HepG2 (cell line): ENCODE data around the gene FAM20A. TPM values are rescaled to one million over a fixed set of nuclear protein-coding genes. Genes with fewer than 3 reads are reported as not detected.

ENCODE experiments used
- ATAD3A ChIP-seq: sonication (generic); formaldehyde crosslinking; IDR thresholded peaks from 2 replicates; pipeline ENCODE4 v1.4.0; 2020; ENCODE audit warnings: missing genetic modification reagents
- ELF1 ChIP-seq: sonication (generic); formaldehyde crosslinking; IDR thresholded peaks from 2 replicates; pipeline ENCODE4 v1.4.0; 2020; ENCODE audit warnings: missing genetic modification reagents
- FOXP1 ChIP-seq, 2 experiments: fragments of 450-650 bp in 1 of 2; IDR thresholded peaks; 2 replicates each; pipeline ENCODE4 v1.6.1; 2017 to 2018; ENCODE audit warnings: antibody characterized with exemption in 1 of 2
- HNF4G ChIP-seq, 2 experiments: sonication (generic) in 1 of 2; formaldehyde crosslinking in 1 of 2; IDR thresholded peaks; 2 replicates each; pipeline versions ENCODE4 v1.4.0 to v1.6.1; 2011 to 2020; ENCODE audit warnings: borderline replicate concordance in 2 of 2, low read depth in 2 of 2, mild to moderate bottlenecking in 2 of 2, low read length in 1 of 2, missing genetic modification reagents in 1 of 2, moderate library complexity in 1 of 2
- KLF15 ChIP-seq: sonication (generic); formaldehyde crosslinking; IDR thresholded peaks from 2 replicates; pipeline ENCODE4 v1.8.1; 2023; ENCODE audit warnings: borderline replicate concordance, mild to moderate bottlenecking, inconsistent platforms, missing genetic modification reagents, mixed read lengths
- KLF16 ChIP-seq, 2 experiments: sonication (generic) in 1 of 2; formaldehyde crosslinking in 1 of 2; IDR thresholded peaks; 2 replicates each; pipeline versions ENCODE4 v1.6.1 to v1.8.0; 2016 to 2023; ENCODE audit warnings: missing genetic modification reagents in 2 of 2, missing compliant biosample characterization in 1 of 2
- NFRKB ChIP-seq: fragments of 450-650 bp; IDR thresholded peaks from 2 replicates; pipeline ENCODE4 v1.6.1; 2017
- PLRG1 ChIP-seq: fragments of 450-650 bp; conservative IDR thresholded peaks from 2 replicates; pipeline ENCODE4 v1.6.1; 2016
- SMARCC2 ChIP-seq: fragments of 450-650 bp; IDR thresholded peaks from 2 replicates; pipeline ENCODE4 v1.6.1; 2017; ENCODE audit warnings: antibody characterized with exemption, mild to moderate bottlenecking
- TBP ChIP-seq: sonication (generic); formaldehyde crosslinking; IDR thresholded peaks from 2 replicates; pipeline ENCODE4 v1.5.0; 2020; ENCODE audit warnings: missing genetic modification reagents
- YEATS4 ChIP-seq: sonication (generic); formaldehyde crosslinking; IDR thresholded peaks from 2 replicates; pipeline ENCODE4 v1.4.0; 2020; ENCODE audit warnings: missing genetic modification reagents, borderline replicate concordance
- ZNF235 ChIP-seq: sonication (generic); formaldehyde crosslinking; IDR thresholded peaks from 2 replicates; pipeline ENCODE4 v1.8.1; 2023; ENCODE audit warnings: mild to moderate bottlenecking, missing genetic modification reagents, borderline replicate concordance
- ZNF326 ChIP-seq: sonication (generic); formaldehyde crosslinking; IDR thresholded peaks from 2 replicates; pipeline ENCODE4 v1.4.0; 2020; ENCODE audit warnings: missing genetic modification reagents, borderline replicate concordance
- ZNF660 ChIP-seq: sonication (generic); formaldehyde crosslinking; IDR thresholded peaks from 2 replicates; pipeline ENCODE4 v1.5.1; 2020; ENCODE audit warnings: mild to moderate bottlenecking, low read depth, missing genetic modification reagents, borderline replicate concordance
- polyA plus RNA-seq, 8 experiments: library from polyadenylated mRNA; depleted of rRNA in 3 of 8; stranded (reverse) in 7 of 8; unstranded in 1 of 8; fragments of >200 nt; fragmentation: Illumina TruSeq in 4 of 8; extraction: Trizol in 4 of 8; gene quantifications; 2 replicates each; pipeline versions ENCODE4 v1.2.1 to v1.2.3, GENCODE V29; 2011 to 2016; ENCODE audit warnings: low read depth in 4 of 8, missing spikeins in 1 of 8, mixed read lengths in 1 of 8; ENCODE audit not compliant: insufficient read depth in 1 of 8
- total RNA-seq, 5 experiments: library from RNA; depleted of rRNA; stranded (reverse); fragments of >200 nt; fragmentation: Illumina TruSeq; extraction: Trizol; gene quantifications; 2 replicates each; pipeline ENCODE4 v1.2.3, GENCODE V29; 2016; ENCODE audit warnings: low read depth in 1 of 5
- TF ChIP-seq, protein P1 (sequence below): sonication (generic); formaldehyde crosslinking; IDR thresholded peaks from 2 replicates; pipeline ENCODE4 v1.5.1; 2020; ENCODE audit warnings: mild to moderate bottlenecking, missing genetic modification reagents, moderate library complexity
- TF ChIP-seq, protein P2 (sequence below): sonication (generic); formaldehyde crosslinking; IDR thresholded peaks from 2 replicates; pipeline ENCODE4 v1.5.1; 2020; ENCODE audit warnings: missing genetic modification reagents, mild to moderate bottlenecking, borderline replicate concordance
- TF ChIP-seq, protein P3 (sequence below): sonication (generic); formaldehyde crosslinking; IDR thresholded peaks from 2 replicates; pipeline ENCODE4 v1.5.0; 2020; ENCODE audit warnings: missing genetic modification reagents
- TF ChIP-seq, protein P4 (sequence below): sonication (generic); formaldehyde crosslinking; IDR thresholded peaks from 2 replicates; pipeline ENCODE4 v1.5.0; 2020; ENCODE audit warnings: missing genetic modification reagents
- TF ChIP-seq, protein P5 (sequence below): sonication (generic); formaldehyde crosslinking; IDR thresholded peaks from 2 replicates; pipeline ENCODE4 v1.5.1; 2020; ENCODE audit warnings: mild to moderate bottlenecking, missing genetic modification reagents

FAM20A gene
- total and polyA plus RNA-seq, 2 of the 13 experiments (the other 11 are each of a cell fraction or from before 2014, with no cell fraction given) = 9.3 to 20.7 TPM

DNA sequence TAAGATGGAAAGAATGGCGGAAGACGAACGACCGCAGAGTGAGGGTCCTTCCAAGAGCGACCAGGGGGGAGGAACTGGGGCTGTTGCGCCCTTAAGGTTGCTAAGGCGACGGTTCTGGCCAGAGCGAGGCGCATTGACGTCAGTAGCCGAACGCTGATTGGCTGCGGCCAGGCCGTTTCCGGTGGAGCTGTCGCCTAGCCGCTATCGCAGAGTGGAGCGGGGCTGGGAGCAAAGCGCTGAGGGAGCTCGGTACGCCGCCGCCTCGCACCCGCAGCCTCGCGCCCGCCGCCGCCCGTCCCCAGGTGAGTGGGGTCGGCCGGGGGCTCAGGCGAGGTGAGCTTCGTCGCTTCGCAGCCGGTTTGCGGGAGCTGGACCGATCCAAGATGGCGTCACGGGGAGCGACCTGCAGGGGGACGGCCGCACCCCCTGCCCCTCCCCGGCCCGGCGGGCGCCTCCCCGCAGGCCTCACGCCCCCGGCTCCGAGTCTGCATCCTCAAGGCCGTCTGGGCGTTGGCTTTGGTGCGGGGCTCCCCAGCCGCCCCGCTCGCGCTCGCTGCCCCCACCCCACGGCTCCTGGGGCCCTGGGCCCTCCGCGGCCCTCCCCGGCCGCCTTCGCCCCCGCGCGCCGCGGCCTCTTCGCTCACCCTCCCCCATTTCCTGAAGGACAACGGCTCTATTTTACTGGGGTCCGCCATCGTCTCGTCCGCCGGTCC, 88.8 kb downstream of the FAM20A start, which contains the start of gene PRKAR1A (continued):
- TF ChIP-seq SMARCC2 (no peak), FOXP1 (IDR thresholded peaks at IDR 0.05) (no peak), FOXP1 (CRISPR knock-in tag; IDR thresholded peaks at IDR 0.05) (no peak), TBP (CRISPR knock-in tag) (no peak), PLRG1 (no peak), ELF1 (CRISPR knock-in tag) (peak; percentile 67; the same call in 1 of the 2 replicates), ZNF235 (no peak), YEATS4 (CRISPR knock-in tag) (peak; percentile 98), HNF4G (IDR thresholded peaks at IDR 0.05; ENCODE audit: borderline replicate concordance, low read depth, low read length) (peak; percentile 27; the same call in 1 of the 2 replicates), HNF4G (CRISPR knock-in tag; IDR thresholded peaks at IDR 0.05; ENCODE audit: borderline replicate concordance, low read depth) (no peak), ZNF326 (no peak), NFRKB (no peak), ZNF660 (CRISPR knock-in tag) (no peak), ATAD3A (peak; percentile 42; the same call in 1 of the 2 replicates), KLF16 (CRISPR knock-in tag; IDR thresholded peaks at IDR 0.05) (no peak; a peak in 1 of 4 replicates), KLF15 (CRISPR knock-in tag) (no peak)
- TF ChIP-seq, protein P1, sequence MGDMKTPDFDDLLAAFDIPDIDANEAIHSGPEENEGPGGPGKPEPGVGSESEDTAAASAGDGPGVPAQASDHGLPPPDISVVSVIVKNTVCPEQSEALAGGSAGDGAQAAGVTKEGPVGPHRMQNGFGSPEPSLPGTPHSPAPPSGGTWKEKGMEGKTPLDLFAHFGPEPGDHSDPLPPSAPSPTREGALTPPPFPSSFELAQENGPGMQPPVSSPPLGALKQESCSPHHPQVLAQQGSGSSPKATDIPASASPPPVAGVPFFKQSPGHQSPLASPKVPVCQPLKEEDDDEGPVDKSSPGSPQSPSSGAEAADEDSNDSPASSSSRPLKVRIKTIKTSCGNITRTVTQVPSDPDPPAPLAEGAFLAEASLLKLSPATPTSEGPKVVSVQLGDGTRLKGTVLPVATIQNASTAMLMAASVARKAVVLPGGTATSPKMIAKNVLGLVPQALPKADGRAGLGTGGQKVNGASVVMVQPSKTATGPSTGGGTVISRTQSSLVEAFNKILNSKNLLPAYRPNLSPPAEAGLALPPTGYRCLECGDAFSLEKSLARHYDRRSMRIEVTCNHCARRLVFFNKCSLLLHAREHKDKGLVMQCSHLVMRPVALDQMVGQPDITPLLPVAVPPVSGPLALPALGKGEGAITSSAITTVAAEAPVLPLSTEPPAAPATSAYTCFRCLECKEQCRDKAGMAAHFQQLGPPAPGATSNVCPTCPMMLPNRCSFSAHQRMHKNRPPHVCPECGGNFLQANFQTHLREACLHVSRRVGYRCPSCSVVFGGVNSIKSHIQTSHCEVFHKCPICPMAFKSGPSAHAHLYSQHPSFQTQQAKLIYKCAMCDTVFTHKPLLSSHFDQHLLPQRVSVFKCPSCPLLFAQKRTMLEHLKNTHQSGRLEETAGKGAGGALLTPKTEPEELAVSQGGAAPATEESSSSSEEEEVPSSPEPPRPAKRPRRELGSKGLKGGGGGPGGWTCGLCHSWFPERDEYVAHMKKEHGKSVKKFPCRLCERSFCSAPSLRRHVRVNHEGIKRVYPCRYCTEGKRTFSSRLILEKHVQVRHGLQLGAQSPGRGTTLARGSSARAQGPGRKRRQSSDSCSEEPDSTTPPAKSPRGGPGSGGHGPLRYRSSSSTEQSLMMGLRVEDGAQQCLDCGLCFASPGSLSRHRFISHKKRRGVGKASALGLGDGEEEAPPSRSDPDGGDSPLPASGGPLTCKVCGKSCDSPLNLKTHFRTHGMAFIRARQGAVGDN (CRISPR knock-in tag) = peak; percentile 73
- TF ChIP-seq, protein P2, sequence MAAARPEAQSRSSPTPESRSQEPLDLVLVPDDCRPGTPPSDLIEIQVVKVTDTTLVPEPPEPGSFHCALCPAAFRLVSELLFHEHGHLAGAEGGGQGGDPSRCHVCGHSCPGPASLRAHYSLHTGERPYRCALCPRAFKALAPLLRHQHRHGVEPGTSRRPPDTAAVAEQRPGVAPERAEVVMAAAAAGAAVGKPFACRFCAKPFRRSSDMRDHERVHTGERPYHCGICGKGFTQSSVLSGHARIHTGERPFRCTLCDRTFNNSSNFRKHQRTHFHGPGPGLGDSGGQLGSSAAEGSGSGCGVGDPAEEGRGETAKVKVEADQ (CRISPR knock-in tag) = peak; percentile 91
- TF ChIP-seq, protein P3, sequence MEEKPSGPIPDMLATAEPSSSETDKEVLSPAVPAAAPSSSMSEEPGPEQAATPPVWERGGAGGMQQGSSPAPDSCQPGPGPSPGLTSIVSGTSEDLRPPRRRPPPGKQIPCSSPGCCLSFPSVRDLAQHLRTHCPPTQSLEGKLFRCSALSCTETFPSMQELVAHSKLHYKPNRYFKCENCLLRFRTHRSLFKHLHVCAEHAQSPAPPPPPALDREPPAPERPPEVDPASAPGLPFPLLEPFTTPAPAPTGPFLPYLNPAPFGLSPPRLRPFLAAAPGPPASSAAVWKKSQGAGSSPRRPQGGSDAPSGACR (CRISPR knock-in tag) = 0 out of 2 replicates have a peak, but pooled peaks have one; percentile 49
- TF ChIP-seq, protein P4, sequence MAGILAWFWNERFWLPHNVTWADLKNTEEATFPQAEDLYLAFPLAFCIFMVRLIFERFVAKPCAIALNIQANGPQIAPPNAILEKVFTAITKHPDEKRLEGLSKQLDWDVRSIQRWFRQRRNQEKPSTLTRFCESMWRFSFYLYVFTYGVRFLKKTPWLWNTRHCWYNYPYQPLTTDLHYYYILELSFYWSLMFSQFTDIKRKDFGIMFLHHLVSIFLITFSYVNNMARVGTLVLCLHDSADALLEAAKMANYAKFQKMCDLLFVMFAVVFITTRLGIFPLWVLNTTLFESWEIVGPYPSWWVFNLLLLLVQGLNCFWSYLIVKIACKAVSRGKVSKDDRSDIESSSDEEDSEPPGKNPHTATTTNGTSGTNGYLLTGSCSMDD (CRISPR knock-in tag) = no peak
- TF ChIP-seq, protein P5, sequence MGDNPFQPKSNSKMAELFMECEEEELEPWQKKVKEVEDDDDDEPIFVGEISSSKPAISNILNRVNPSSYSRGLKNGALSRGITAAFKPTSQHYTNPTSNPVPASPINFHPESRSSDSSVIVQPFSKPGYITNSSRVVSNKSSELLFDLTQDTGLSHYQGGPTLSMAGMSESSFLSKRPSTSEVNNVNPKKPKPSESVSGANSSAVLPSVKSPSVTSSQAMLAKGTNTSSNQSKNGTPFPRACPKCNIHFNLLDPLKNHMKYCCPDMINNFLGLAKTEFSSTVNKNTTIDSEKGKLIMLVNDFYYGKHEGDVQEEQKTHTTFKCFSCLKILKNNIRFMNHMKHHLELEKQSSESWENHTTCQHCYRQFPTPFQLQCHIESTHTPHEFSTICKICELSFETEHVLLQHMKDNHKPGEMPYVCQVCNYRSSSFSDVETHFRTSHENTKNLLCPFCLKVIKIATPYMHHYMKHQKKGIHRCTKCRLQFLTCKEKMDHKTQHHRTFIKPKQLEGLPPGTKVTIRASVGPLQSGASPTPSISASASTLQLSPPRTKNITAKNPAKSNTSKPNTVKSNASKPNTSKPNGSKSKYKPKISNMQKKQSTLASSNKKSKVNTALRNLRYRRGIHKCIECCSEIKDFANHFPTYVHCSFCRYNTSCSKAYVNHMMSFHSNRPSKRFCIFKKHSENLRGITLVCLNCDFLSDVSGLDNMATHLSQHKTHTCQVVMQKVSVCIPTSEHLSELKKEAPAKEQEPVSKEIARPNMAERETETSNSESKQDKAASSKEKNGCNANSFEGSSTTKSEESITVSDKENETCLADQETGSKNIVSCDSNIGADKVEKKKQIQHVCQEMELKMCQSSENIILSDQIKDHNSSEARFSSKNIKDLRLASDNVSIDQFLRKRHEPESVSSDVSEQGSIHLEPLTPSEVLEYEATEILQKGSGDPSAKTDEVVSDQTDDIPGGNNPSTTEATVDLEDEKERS (CRISPR knock-in tag) = no peak
